IPS-18a (cell line): Measurements from ENCODE around the gene NAIP.
"Not testable (repeated sequence)": the region's sequence is repeated elsewhere in the genome, so short reads cannot be mapped to it uniquely, and the experiment has no call there.

ENCODE experiments used
- H3K27ac ChIP-seq: one replicate; pipeline ENCODE4 v1.5.1; 2013; ENCODE audit warnings: low read length
- H3K27me3 ChIP-seq: one replicate; pipeline ENCODE4 v1.6.1; 2013; ENCODE audit warnings: mild to moderate bottlenecking, low read length; ENCODE audit not compliant: control insufficient read depth, insufficient read depth
- H3K36me3 ChIP-seq: one replicate; pipeline ENCODE4 v1.6.1; 2013; ENCODE audit warnings: low read depth, low read length; ENCODE audit not compliant: control insufficient read depth
- H3K4me1 ChIP-seq: one replicate; pipeline ENCODE4 v1.6.1; 2013; ENCODE audit warnings: low read depth, low read length; ENCODE audit not compliant: control insufficient read depth
- H3K4me3 ChIP-seq: one replicate; pipeline ENCODE4 v1.5.1; 2013; ENCODE audit warnings: low read length
- H3K9ac ChIP-seq: one replicate; pipeline ENCODE4 v1.6.1; 2013; ENCODE audit warnings: mild to moderate bottlenecking, low read length, moderate library complexity
- H3K9me3 ChIP-seq: one replicate; pipeline ENCODE4 v1.6.1; 2013; ENCODE audit warnings: low read depth, low read length; ENCODE audit not compliant: control insufficient read depth

NAIP gene, protein sequence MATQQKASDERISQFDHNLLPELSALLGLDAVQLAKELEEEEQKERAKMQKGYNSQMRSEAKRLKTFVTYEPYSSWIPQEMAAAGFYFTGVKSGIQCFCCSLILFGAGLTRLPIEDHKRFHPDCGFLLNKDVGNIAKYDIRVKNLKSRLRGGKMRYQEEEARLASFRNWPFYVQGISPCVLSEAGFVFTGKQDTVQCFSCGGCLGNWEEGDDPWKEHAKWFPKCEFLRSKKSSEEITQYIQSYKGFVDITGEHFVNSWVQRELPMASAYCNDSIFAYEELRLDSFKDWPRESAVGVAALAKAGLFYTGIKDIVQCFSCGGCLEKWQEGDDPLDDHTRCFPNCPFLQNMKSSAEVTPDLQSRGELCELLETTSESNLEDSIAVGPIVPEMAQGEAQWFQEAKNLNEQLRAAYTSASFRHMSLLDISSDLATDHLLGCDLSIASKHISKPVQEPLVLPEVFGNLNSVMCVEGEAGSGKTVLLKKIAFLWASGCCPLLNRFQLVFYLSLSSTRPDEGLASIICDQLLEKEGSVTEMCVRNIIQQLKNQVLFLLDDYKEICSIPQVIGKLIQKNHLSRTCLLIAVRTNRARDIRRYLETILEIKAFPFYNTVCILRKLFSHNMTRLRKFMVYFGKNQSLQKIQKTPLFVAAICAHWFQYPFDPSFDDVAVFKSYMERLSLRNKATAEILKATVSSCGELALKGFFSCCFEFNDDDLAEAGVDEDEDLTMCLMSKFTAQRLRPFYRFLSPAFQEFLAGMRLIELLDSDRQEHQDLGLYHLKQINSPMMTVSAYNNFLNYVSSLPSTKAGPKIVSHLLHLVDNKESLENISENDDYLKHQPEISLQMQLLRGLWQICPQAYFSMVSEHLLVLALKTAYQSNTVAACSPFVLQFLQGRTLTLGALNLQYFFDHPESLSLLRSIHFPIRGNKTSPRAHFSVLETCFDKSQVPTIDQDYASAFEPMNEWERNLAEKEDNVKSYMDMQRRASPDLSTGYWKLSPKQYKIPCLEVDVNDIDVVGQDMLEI (N-terminal part only)

DNA sequence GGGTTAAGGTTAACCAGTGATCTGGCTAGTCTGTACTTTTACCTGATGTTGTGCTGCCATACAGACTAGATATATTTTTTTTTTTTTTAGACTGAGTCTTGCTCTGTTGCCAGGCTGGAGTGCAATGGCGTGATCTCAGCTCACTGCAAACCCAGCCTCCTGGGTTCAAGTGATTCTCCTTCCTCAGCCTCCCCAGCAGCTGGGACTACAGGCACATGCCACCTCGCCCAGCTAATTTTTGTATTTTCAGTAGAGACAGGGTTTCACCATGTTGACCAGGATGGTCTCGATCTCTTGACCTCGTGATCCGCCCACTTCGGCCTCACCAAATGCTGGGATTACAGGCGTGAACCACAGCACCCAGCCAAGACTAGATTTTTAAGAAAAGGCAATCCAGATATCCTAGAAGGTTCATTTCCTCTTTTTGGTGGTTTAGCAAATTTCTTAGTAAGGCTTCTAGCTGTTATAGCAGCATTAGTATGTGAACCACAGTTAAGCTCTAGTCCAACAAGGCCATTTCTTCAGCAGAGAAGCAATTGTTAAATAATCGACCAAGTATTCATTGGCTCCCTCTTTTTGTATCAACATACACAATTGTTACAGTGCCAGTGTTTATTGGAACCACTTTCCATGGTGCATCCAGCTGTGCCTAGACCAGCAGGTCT, at the start of gene NAIP:
TSS of gene NAIP (minus strand) at position 51 of the 665 bp plus-strand sequence. CDS start 12,424 bp downstream, outside the sequence.
- H3K4me3 ChIP-seq, H3K9me3 ChIP-seq, H3K27me3 ChIP-seq, H3K27ac ChIP-seq, H3K4me1 ChIP-seq, H3K36me3 ChIP-seq, H3K9ac ChIP-seq: not testable (repeated sequence)

DNA sequence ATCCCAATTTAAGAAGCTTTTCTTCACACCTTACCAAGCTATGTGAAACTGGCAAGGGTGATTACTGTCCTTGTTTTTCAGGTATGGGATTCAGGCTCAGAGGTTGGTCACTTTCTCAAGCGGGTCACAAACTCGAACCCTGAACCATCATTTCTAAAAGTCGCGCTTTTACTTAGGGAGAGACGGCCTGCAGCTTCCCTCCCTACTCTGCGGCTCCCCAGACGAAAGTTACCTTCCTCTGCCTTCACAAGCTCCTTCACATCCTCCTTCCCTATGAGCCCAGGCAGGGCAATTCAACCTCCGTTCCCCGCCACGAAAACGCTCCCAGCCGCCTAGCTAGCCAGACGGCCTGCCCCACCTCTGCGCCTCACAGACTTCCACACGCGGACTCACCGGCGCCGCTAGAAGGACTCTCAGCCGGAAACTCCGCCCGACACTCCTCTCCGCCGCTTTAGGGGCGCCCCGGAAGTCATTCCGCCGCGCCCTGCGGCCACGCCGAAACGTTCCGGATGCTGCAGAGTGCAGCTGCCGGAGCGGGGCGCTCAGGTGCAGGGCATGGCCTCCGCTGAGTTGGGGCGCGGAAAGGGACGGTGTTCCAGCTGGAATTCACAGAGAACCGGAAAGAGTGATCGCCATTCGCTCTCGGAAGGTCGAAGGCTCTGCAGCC, 42.3 kb upstream of the NAIP start, which contains the start of gene GTF2H2:
TSS of gene GTF2H2 (minus strand) at position 415 of the 667 bp plus-strand sequence. CDS start 4,913 bp downstream, outside the sequence.
- H3K36me3 ChIP-seq, H3K9ac ChIP-seq, H3K27me3 ChIP-seq, H3K4me3 ChIP-seq, H3K27ac ChIP-seq, H3K4me1 ChIP-seq, H3K9me3 ChIP-seq: not testable (repeated sequence)

DNA sequence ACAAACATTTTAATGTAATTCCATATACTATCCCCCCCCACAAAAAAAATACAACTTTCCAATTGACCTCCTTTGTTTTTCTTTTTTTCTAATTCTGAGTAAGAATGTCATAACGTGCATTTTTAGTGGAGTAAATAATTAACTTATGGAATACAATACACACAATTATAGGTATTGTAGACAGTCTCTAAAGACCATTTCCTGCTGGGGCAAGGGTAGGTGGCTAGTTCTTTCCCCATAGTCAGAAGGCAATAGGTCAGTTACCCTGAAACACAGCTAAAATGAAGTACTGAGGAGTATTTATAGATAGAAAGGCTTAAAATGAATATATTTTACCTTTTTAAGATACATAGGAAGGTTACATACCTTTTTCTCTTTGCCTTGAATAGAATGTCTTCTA, 36.2 kb upstream of the NAIP start:
- H3K9ac ChIP-seq, H3K36me3 ChIP-seq, H3K27me3 ChIP-seq, H3K4me3 ChIP-seq, H3K27ac ChIP-seq, H3K9me3 ChIP-seq, H3K4me1 ChIP-seq: not testable (repeated sequence)

DNA sequence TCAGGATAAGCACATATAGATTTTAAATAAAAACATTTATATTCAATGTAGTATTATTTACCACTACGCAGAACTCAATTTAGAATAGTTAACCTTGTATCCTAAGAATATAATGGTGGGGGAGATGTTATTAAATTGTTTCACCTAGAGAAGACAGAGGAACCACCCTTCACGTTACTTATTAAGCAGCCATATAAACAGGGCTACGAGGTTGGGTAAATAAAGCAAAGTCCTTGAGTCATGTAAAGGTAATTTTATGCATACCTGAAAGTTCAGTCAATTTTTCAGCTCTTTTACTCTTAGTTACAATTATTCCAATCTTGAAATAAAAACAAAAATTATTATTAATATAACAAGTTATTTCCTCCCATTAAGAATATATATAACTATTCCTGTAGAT, 34.3 kb upstream of the NAIP start:
- H3K9me3 ChIP-seq, H3K9ac ChIP-seq, H3K4me1 ChIP-seq, H3K27ac ChIP-seq, H3K4me3 ChIP-seq, H3K36me3 ChIP-seq, H3K27me3 ChIP-seq: not testable (repeated sequence)

DNA sequence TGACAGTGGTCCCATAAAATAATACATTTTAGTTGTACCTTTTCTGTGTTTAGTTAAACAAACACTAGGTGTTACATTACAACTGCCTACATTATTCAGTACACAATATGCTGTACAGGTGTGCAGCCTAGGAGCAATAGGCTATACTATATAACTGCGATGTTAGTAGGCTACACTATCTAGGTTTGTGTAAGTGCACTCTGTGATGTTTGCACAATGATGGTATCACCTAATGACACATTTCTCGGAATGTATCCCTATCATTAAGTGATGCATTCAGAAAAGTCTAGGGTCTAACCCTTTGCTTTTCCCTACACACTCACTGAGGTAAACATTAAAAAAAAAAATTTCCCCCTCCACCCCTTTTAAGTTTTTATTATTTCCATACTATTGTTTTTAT, 19.7 kb upstream of the NAIP start:
- H3K9me3 ChIP-seq, H3K27ac ChIP-seq, H3K9ac ChIP-seq, H3K4me3 ChIP-seq, H3K36me3 ChIP-seq, H3K4me1 ChIP-seq, H3K27me3 ChIP-seq: not testable (repeated sequence)

DNA sequence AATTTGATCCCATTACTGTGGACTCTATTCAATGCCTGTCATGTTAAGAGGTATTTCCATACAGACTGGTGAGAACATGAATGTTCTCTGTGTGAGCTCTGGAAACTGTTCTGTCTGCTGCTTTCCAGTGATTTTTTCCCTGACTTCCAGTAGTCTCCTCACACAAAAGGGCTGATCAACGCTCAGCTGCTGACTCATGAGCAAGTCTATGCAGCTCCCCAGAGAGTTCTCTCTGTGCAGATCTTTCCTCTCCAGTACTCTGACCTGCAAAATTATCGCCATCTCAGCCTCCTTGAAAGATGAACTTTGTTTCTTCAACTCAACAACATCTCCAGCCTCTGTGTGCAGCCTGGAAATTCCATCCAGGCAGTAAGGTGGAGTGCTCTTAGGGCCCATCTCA, 19.0 kb upstream of the NAIP start:
- not testable (repeated sequence) for H3K36me3 ChIP-seq, H3K9ac ChIP-seq, H3K9me3 ChIP-seq, H3K4me1 ChIP-seq, H3K27me3 ChIP-seq, H3K4me3 ChIP-seq, H3K27ac ChIP-seq

DNA sequence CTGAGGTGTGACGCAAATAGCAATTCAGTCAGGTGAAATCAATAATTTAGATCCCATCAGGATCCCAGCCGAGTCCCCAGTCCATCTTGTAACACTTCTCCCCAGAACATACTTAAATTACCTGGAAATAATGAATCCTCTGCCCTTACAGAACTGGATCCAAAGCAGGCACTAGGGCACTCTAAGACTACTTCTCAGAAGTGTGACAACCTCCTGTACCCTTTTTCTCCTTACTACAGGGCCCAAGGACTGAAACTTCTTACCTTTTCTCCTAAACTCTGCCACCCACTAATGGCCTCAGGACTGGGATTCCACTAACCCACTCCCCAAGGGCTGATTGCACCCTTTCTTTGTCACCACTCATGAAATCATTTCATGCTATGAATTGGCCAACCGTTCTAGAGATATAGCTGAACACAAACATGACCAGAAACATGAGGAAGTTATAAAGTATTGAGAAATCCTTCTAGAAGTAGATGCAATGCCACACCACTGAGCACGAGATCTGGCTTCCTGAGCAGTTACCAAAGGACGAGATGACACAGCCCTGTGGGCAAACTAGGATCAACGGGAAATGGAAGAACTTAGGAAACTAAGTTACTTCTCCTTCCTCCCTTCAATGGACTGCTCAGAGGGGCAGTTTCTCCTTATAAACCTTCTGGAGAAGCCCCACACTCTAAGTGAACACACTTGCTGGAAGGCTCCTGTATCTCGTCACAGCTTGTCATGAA, 6.1 kb upstream of the NAIP start:
- not testable (repeated sequence) for H3K4me1 ChIP-seq, H3K27ac ChIP-seq, H3K9me3 ChIP-seq, H3K4me3 ChIP-seq, H3K36me3 ChIP-seq, H3K9ac ChIP-seq, H3K27me3 ChIP-seq

DNA sequence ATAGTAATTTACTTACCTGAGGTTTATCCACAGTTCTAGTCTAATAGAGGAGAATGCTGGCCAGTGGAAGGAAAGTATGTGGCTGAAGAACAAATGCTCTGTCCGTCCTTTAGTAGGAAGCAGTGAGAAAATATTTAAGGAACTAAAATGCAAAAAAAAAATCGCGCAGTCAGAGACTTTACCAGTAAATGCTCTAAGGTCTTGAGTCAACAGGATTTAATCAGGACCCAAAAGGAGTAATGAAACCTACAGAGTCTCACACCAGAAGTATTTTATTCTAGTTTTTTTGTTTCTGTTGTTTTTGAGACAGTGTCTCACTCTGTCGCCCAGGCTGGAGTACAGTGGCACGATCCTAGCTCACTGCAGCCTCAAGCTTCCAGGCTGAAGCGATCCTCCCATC, 4.5 kb downstream of the NAIP start:
- H3K27me3 ChIP-seq, H3K9me3 ChIP-seq, H3K4me3 ChIP-seq: not testable (repeated sequence)

DNA sequence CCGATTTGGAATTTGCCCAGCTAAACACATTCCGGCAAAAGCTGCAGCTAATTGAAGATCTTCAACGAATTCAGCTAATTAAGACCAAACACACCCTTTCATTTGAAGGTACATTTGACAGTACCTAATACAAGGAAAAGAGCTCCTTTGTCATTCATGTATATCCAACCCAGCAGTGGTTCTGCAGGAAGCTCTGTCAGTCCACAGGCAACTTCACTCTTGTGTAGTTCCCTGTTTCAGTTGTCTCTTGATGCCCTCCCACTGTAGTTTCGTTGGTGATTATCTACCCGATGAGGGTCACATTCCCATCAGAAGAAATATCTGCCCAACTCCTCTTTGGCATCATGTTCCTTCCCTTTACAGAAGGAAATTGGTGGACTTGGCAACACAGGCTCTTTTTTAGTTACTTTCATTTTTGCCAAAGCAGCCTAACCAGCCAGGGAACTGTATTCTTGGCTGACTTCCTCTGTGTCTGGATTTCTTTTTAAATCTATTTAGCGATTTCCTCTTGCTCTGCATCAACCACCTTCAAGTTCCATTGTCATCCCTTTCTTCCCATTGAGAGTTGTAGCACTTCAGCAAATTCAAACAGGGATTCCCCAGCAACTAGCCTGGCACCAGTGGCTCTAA, 6.6 kb downstream of the NAIP start:
- not testable (repeated sequence) for H3K9ac ChIP-seq, H3K27ac ChIP-seq, H3K4me3 ChIP-seq, H3K4me1 ChIP-seq, H3K27me3 ChIP-seq, H3K36me3 ChIP-seq, H3K9me3 ChIP-seq

More for the DNA sequence above, 4.5 kb downstream of the NAIP start:
- not testable (repeated sequence) for H3K4me1 ChIP-seq, H3K27ac ChIP-seq, H3K36me3 ChIP-seq, H3K9ac ChIP-seq

DNA sequence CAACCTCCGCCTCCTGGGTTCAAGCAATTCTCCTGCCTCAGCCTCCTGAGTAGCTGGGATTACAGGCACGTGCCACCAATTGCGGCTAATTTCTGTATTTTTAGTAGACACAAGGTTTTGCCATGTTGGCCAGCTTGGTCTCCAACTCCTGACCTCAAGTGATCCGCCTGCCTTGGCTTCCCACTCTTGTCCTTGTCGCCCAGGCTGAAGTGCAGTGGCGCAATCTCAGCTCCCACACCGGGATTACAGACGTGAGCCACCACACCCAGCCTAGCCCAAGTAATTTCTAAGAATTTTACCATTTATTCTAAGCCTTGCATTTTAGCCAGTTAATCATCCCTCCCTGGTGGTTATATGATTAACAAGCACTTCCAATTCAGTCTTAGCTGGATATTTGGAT, 11.0 kb downstream of the NAIP start:
- Histone ChIP-seq H3K36me3 (no peaks in the 10 kb centered on the region), H3K4me1 (no peaks in the 10 kb centered on the region), H3K9me3 (no peaks in the 10 kb centered on the region), H3K9ac (no peak overlapping the region), H3K27ac (no peak overlapping the region), H3K4me3 (no peak overlapping the region), H3K27me3 (no peaks in the 10 kb centered on the region)
